HepG2 (cell line): ENCODE data around the gene PLD3. TPM values are rescaled to one million over a fixed set of nuclear protein-coding genes. Genes with fewer than 3 reads are reported as not detected.
A peak's percentile ranks its signal among the peaks of the same experiment; 100 is the strongest.

Experiments used
- MYC ChIP-seq: sonication (generic); formaldehyde crosslinking; IDR thresholded peaks from 2 replicates; pipeline ENCODE4 v1.9.0; 2021; ENCODE audit warnings: missing genetic modification reagents, borderline replicate concordance
- MZF1 ChIP-seq: sonication (generic); formaldehyde crosslinking; IDR thresholded peaks from 2 replicates; pipeline ENCODE4 v1.8.1; 2023; ENCODE audit warnings: mild to moderate bottlenecking, missing genetic modification reagents, borderline replicate concordance
- TCF7L2 ChIP-seq: IDR thresholded peaks from 2 replicates; pipeline ENCODE4 v1.6.1; 2011; ENCODE audit warnings: mild to moderate bottlenecking, low read depth, low read length, moderate library complexity
- USF2 ChIP-seq, 2 experiments: sonication (generic) in 1 of 2; formaldehyde crosslinking in 1 of 2; IDR thresholded peaks; 2 replicates each; pipeline versions ENCODE4 v1.5.1 to v1.6.1; 2011 to 2020; ENCODE audit warnings: borderline replicate concordance in 1 of 2, low read depth in 1 of 2, low read length in 1 of 2, mild to moderate bottlenecking in 1 of 2, missing genetic modification reagents in 1 of 2, moderate library complexity in 1 of 2
- ZHX2 ChIP-seq, 2 experiments: sonication (generic) in 1 of 2; formaldehyde crosslinking in 1 of 2; IDR thresholded peaks; 2 replicates each; pipeline versions ENCODE4 v1.6.1 to v1.9.0; 2014 to 2022; ENCODE audit warnings: antibody characterized with exemption in 1 of 2, borderline replicate concordance in 1 of 2, inconsistent platforms in 1 of 2, low read depth in 1 of 2, missing genetic modification reagents in 1 of 2
- polyA plus RNA-seq, 8 experiments: library from polyadenylated mRNA; depleted of rRNA in 3 of 8; stranded (reverse) in 7 of 8; unstranded in 1 of 8; fragments of >200 nt; fragmentation: Illumina TruSeq in 4 of 8; extraction: Trizol in 4 of 8; gene quantifications; 2 replicates each; pipeline versions ENCODE4 v1.2.1 to v1.2.3, GENCODE V29; 2011 to 2016; ENCODE audit warnings: low read depth in 4 of 8, missing spikeins in 1 of 8, mixed read lengths in 1 of 8; ENCODE audit not compliant: insufficient read depth in 1 of 8
- total RNA-seq, 5 experiments: library from RNA; depleted of rRNA; stranded (reverse); fragments of >200 nt; fragmentation: Illumina TruSeq; extraction: Trizol; gene quantifications; 2 replicates each; pipeline ENCODE4 v1.2.3, GENCODE V29; 2016; ENCODE audit warnings: low read depth in 1 of 5
- TF ChIP-seq, protein P1 (sequence below): sonication (generic); formaldehyde crosslinking; IDR thresholded peaks from 2 replicates; pipeline ENCODE4 v1.9.0; 2022; ENCODE audit warnings: missing genetic modification reagents, mild to moderate bottlenecking, borderline replicate concordance
- TF ChIP-seq, protein P2 (sequence below): sonication (generic); formaldehyde crosslinking; IDR thresholded peaks from 2 replicates; pipeline ENCODE4 v1.4.0; 2020; ENCODE audit warnings: mild to moderate bottlenecking, missing genetic modification reagents

PLD3 gene
- total and polyA plus RNA-seq, 2 of the 13 experiments (the other 11 are each of a cell fraction or from before 2014, with no cell fraction given): 45.7 to 164 TPM

DNA sequence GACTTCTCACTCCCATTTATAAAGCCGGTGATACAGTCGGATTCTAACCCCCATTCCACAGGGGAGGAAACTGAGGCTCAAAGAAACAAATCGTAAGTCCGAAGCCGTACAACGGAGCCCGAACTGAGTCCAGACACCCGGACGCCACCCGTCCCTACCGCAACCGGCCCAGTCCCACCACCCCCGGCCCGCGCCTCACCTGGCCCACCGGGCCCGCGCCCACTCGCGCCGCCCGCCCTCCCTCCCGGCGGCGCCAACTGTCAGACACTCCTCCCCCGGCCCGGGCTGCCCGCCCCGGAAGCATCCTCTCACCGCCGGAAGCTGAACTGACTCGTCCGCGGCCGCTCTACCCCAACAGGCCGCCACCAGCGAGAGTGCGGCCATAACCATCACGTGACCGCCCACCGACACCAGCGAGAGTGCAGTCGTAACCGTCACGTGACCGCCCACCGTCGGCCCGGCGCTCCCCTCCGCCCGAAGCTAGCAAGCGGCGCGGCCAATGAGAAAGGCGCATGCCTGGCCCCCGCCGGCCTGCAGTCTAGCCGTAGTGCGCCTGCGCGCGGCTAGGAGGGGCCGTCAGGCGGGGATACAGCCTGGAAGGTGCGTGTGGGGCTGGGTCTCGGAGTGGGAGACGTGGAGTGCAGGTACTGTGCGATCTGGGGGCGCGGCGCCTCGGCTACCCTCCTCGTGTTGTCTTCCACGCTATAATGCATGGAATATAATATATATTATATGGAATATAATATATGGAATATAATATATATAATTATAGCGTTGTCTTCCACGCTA, at the start of gene PLD3, which contains the start of gene C19orf47 (continued):
- TF ChIP-seq, protein P1, sequence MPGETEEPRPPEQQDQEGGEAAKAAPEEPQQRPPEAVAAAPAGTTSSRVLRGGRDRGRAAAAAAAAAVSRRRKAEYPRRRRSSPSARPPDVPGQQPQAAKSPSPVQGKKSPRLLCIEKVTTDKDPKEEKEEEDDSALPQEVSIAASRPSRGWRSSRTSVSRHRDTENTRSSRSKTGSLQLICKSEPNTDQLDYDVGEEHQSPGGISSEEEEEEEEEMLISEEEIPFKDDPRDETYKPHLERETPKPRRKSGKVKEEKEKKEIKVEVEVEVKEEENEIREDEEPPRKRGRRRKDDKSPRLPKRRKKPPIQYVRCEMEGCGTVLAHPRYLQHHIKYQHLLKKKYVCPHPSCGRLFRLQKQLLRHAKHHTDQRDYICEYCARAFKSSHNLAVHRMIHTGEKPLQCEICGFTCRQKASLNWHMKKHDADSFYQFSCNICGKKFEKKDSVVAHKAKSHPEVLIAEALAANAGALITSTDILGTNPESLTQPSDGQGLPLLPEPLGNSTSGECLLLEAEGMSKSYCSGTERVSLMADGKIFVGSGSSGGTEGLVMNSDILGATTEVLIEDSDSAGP (CRISPR knock-in tag): peak; percentile 89
- TF ChIP-seq MZF1 (CRISPR knock-in tag) (no peak), MYC (peak; percentile 79; the same call in 1 of the 2 replicates), ZHX2 (IDR thresholded peaks at IDR 0.05; ENCODE audit: low read depth) (peak; percentile 91), ZHX2 (CRISPR knock-in tag; IDR thresholded peaks at IDR 0.05; ENCODE audit: borderline replicate concordance) (no peak), USF2 (IDR thresholded peaks at IDR 0.05; ENCODE audit: low read depth, low read length) (peak; percentile 99), USF2 (CRISPR knock-in tag; IDR thresholded peaks at IDR 0.05; ENCODE audit: borderline replicate concordance) (peak; percentile 98; the same call in 1 of the 2 replicates), TCF7L2 (no peak)
- TF ChIP-seq, protein P2, sequence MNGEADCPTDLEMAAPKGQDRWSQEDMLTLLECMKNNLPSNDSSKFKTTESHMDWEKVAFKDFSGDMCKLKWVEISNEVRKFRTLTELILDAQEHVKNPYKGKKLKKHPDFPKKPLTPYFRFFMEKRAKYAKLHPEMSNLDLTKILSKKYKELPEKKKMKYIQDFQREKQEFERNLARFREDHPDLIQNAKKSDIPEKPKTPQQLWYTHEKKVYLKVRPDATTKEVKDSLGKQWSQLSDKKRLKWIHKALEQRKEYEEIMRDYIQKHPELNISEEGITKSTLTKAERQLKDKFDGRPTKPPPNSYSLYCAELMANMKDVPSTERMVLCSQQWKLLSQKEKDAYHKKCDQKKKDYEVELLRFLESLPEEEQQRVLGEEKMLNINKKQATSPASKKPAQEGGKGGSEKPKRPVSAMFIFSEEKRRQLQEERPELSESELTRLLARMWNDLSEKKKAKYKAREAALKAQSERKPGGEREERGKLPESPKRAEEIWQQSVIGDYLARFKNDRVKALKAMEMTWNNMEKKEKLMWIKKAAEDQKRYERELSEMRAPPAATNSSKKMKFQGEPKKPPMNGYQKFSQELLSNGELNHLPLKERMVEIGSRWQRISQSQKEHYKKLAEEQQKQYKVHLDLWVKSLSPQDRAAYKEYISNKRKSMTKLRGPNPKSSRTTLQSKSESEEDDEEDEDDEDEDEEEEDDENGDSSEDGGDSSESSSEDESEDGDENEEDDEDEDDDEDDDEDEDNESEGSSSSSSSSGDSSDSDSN: 0 out of 2 replicates have a peak, but pooled peaks have one; percentile 42
